Measurements from ENCODE around the gene BORA.
"Not testable (repeated sequence)": the region's sequence is repeated elsewhere in the genome, so short reads cannot be mapped to it uniquely, and the experiment has no call there.

The BORA gene

DNA sequence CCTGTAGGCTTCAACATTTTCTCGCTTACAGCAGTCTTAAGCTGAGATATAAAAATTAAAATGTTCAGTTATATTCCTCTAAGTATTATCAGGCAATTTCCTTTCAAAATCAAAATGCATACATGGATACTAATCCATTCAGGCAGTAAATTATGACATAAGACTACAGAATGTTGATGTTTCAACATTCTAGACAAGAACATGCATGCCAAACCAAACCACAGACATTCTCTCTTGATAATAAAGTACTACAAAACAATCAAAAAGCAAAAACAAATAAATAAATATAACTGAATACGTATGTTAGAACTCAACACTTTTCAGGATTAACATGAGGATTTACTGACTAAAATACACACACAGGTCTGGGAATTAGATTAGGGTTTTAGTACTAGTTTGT lies 46.3 kb downstream of the BORA start:
- no peak for DNase-seq

DNA sequence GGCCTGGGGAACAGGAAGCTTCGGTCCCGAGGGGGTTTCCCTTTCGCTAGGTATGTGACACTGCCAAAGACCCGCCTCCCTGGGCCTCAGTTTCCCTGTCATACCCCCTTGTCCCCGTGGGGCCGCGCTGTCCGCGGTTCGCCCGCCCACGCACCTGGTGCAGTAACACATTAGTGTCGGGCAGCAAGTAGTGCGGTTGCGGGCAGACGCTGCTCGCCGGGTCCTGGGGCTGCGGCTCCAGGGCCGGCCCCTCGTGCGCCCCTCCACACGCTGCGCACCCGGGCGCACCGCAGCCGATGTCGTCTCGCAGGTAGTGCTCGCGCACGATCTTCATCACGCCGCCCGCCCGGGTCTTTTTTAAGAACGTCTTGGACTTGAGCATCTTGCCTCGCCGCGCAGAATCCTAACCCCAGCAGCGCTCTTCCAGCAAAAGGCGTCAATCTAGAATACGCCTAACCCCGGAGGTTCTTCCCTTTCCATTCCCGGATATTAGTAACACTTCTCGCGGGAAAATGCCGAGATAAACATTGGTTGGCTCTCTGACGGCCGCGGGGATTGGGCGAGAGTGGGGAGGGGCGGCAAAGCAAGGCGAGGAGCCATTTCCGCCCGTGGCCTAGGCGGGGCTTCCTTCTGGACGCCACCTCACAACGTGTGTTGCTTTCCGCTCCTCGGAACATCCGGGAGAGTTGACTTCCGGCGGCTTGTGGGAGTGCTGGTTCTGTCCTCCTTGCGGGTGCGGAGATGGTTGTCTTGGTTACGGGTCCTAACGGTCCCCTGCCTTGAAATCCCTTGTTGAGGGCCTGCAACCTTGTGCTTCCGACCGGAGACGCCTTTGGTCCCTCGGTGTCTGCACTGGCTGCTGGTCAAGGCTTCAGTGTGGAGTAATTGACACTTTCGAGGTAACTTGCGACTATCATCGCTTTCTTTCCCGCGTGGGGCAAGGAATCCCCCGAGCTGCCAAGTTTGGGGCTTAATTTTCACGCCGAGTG lies 54.0 kb downstream of the BORA start, which contains the start of the genes DIS3 and PIBF1:
Gene DIS3, minus strand, starts transcription at position 450 of the 989 bp plus-strand sequence. Its CDS starts 68 bp downstream, at position 382.
Gene PIBF1, plus strand, starts transcription at position 683 of the 989 bp plus-strand sequence. CDS start 1,337 bp downstream, outside the sequence.
- DNase-seq: peak; percentile 98

DNA sequence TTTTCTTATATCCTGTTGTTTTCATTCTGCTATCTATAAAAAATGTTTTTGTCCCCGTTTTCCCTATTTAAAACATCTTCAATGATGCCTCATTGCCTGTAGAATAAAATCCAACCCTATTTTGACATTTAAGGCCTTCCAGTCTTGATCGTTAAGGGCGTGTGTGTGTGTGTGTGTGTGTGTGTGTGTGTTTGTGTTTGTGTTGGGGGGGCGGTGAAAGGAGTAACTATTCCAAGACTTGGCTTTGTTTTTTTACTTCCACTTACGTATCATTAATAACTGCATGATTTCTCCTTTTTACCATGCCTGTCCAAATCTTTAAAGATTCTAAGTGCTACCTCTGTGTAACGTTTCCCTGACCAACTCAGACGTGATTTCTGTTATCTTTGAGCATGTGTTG lies 55.0 kb downstream of the BORA start:
- no peak for DNase-seq

DNA sequence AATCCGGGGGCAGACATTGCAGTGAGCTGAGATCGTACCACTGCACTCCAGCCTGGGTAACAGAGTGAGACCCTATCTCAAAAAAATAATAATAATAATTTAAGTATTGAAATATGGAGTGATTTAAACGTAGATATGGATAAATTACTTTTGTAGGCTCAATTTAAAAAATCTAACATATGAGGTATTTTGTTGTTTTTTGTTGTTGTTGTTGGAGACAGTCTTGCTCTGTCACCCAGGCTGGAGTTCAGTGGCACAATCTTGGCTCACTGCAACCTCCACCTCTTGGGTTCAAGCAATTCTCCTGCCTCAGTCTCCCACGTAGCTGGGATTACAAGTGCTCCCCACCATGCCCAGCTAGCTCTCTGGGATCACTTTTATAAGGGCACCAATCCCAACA lies 57.0 kb downstream of the BORA start:
- not testable (repeated sequence) for DNase-seq

DNA sequence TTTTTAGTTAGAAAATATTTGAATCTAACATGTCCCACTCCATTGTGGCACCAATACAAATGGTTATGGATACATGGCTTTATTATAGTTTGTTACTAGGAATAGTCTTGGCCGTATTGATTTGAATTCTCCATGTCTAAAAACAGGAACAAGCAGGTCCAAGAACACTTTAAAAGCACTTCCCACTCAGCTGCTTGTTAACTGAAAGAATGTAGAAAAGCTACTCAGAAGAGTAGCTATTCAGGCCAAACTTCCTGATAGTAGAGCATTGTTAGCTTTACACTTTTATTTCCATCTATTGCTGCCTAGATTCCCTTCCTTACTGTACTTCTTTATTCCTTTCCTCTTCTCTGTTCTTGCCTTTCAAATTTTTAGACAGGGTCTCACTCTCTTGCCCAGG lies 61.1 kb downstream of the BORA start:
- DNase-seq: no peak

DNA sequence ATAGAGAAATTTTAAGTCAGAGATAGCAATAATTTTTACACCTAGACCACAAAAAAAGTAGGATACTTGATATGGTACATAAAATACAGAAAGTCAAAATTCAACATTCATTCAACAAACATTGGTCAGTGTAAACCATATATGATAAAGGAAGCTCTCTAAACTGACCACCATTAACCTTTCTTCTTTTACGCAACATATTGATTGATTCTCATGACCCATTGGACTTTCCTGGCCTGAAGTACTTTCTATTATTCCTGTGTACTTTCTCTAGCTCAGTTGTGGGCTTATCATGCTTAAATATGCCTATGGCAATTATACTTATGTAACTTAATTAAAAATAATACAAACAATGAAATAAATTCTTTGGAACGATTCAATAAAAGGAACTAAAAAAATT lies 64.9 kb downstream of the BORA start:
- DNase-seq: no peak

DNA sequence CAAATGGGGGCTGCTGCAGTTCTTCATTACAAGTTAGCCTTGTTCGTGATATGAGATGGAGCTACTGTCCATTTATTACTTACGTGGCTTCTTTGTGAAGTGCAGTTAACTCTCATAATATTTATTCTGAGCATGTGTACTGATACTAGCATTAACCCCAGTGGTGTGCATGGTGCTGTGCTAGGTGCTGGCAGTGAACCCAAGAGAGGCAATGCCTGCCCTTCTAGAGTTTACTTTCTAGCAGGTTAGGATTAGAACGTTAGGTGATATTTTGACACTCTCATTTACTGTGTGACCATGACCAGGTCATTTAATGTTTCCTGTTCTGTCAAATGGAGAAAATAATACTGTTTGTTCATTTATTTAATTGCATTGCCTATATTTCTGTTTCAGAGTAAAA lies 71.1 kb downstream of the BORA start:
- DNase-seq: no peak

DNA sequence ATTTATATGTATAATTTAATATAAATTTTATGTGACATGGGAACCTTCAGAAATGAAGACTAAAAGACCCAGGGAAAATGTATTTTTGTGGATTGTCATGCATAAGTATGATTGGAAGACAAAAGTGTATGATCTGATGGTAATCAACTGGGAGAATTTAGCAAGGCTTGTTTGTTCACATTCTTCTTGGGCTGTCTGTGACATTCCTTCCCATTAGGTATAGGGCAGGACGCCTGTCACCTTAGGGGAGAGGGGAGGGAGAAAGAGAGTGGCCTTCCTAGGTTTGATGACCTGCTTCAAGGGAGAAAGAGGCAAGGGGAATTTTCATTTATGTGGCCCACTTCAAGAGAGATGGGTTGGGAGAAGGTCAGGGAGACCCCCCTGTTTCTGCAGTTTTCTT lies 76.6 kb downstream of the BORA start:
- no peak for DNase-seq
